ENCODE measurements around the gene ACOT7. TPM values are rescaled to one million over a fixed set of nuclear protein-coding genes. Genes with fewer than 3 reads are reported as not detected.

ACOT7 gene
- total RNA-seq, 1 donor from 2014 or later = 80.3 TPM

- TF ChIP-seq CTCF (conservative IDR thresholded peaks at IDR 0.05; ENCODE audit: low read depth, low read length) = no peak
- H3K4me3 ChIP-seq (ENCODE audit: low read depth, low read length) = no peak overlapping the region
- no peak for DNase-seq (ENCODE audit: low read depth)
Measured at GRCh38 chr1:6328696-6329095, 64.9 kb downstream of the ACOT7 start.

- TF ChIP-seq CTCF (conservative IDR thresholded peaks at IDR 0.05; ENCODE audit: low read depth, low read length) = no peak
- DNase-seq (ENCODE audit: low read depth) = no peak
- no peak overlapping the region for H3K4me3 ChIP-seq (ENCODE audit: low read depth, low read length)
Measured at GRCh38 chr1:6328091-6328490, 65.5 kb downstream of the ACOT7 start.

GRCh38 chr1:6325482-6325881 lies 68.1 kb downstream of the ACOT7 start:
- DNase-seq (ENCODE audit: low read depth) = no peak
- no peak for TF ChIP-seq CTCF (conservative IDR thresholded peaks at IDR 0.05; ENCODE audit: low read depth, low read length)
- H3K4me3 ChIP-seq (ENCODE audit: low read depth, low read length) = no peak overlapping the region

GRCh38 chr1:6322161-6322560 lies 71.4 kb downstream of the ACOT7 start:
- TF ChIP-seq CTCF (conservative IDR thresholded peaks at IDR 0.05; ENCODE audit: low read depth, low read length) = no peak

GRCh38 chr1:6321205-6321604 lies 72.4 kb downstream of the ACOT7 start:
- H3K4me3 ChIP-seq (ENCODE audit: low read depth, low read length) = no peak overlapping the region
- no peak for DNase-seq (ENCODE audit: low read depth)
- no peak for TF ChIP-seq CTCF (conservative IDR thresholded peaks at IDR 0.05; ENCODE audit: low read depth, low read length)

More at GRCh38 chr1:6322161-6322560, 71.4 kb downstream of the ACOT7 start:
- no peak overlapping the region for H3K4me3 ChIP-seq (ENCODE audit: low read depth, low read length)
- DNase-seq (ENCODE audit: low read depth) = no peak

GRCh38 chr1:6317098-6317760 lies 76.3 kb downstream of the ACOT7 start:
- no peak for TF ChIP-seq CTCF (conservative IDR thresholded peaks at IDR 0.05; ENCODE audit: low read depth, low read length)
- DNase-seq (ENCODE audit: low read depth) = no peak
- H3K4me3 ChIP-seq (ENCODE audit: low read depth, low read length) = no peak overlapping the region

Data from epithelial cell of proximal tubule (primary cell).